Ascending aorta (tissue), 2 donors: Measurements from ENCODE around the gene CELA1. TPM values are rescaled to one million over a fixed set of nuclear protein-coding genes. Genes with fewer than 3 reads are reported as not detected.

ENCODE experiments used
- DNase-seq, 2 donors: peaks; one replicate each; pipeline ENCODE4 v3.0.0-alpha.2; 2019; ENCODE audit warnings: low spot score in 2 of 2
- H3K27ac ChIP-seq, 2 donors: fragments of 200-600 bp; sonication (generic); one replicate each; pipeline ENCODE4 v1.5.1; 2016 to 2017; ENCODE audit warnings: mild to moderate bottlenecking in 1 of 2
- H3K27me3 ChIP-seq: fragments of 200-600 bp; sonication (generic); one replicate; pipeline ENCODE4 v1.5.1; 2017
- H3K36me3 ChIP-seq, 2 donors: fragments of 200-600 bp; sonication (generic); one replicate each; pipeline ENCODE4 v1.5.1; 2016
- H3K4me1 ChIP-seq, 2 donors: fragments of 200-600 bp; sonication (generic); one replicate each; pipeline ENCODE4 v1.5.1; 2016 to 2017; ENCODE audit warnings: mild to moderate bottlenecking in 1 of 2
- H3K4me3 ChIP-seq, 2 donors: fragments of 200-600 bp; sonication (generic); one replicate each; pipeline ENCODE4 v1.5.1; 2016 to 2017; ENCODE audit warnings: mild to moderate bottlenecking in 1 of 2
- H3K9me3 ChIP-seq, 2 donors: fragments of 200-600 bp; sonication (generic); one replicate each; pipeline ENCODE4 v1.5.1; 2016
- CTCF ChIP-seq, 3 experiments: fragments of 200-600 bp in 2 of 3; fragments of 450-650 bp in 1 of 3; sonication (generic) in 2 of 3; IDR thresholded peaks; one replicate each; pipeline ENCODE4 v1.5.1; 2016 to 2019; ENCODE audit warnings: antibody characterized with exemption in 3 of 3, mild to moderate bottlenecking in 1 of 3, moderate library complexity in 1 of 3
- intact Hi-C: fragments of 100-400 bp; cut with DNase I; formaldehyde crosslinking; loops from one replicate; pipeline ENCODE4 v1.15.1; 2023
- total RNA-seq: library from RNA; depleted of rRNA; stranded (reverse); fragments of >200 nt; gene quantifications from one replicate; pipeline ENCODE4 v1.1.0, GENCODE V29; 2016

CELA1 gene
- total RNA-seq, 1 donor from 2014 or later, result not detected

- Histone ChIP-seq H3K27me3 (no peaks in the 10 kb centered on the region), H3K4me3 (no peak overlapping the region), H3K36me3 (no peaks in the 10 kb centered on the region), H3K4me1 (no peaks in the 10 kb centered on the region), H3K27ac (no peak overlapping the region), H3K9me3 (no peaks in the 10 kb centered on the region)
- DNase-seq, result no peak
- intact Hi-C loops, result no loop called here
- TF ChIP-seq CTCF (IDR thresholded peaks at IDR 0.05), result no peak
Measured at GRCh38 chr12:51281202-51281924, 65.1 kb downstream of the CELA1 start.

Other genes starting within 250 kb of the CELA1 start
- gene TFCP2, start 173.5 kb downstream of the CELA1 start, total RNA-seq, result 3.0 TPM
- 24.7 TPM for gene POU6F1, start 128.6 kb downstream of the CELA1 start, total RNA-seq
- gene DAZAP2, start 107.9 kb downstream of the CELA1 start, total RNA-seq, result 212 TPM
- gene SMAGP, start 76.3 kb downstream of the CELA1 start, total RNA-seq, result 27.4 TPM
- gene BIN2, start 22.5 kb downstream of the CELA1 start, total RNA-seq, result 4.2 TPM
- gene GALNT6, start 44.7 kb upstream of the CELA1 start, total RNA-seq, result 67.2 TPM
- not detected for gene SLC4A8, start 78.2 kb upstream of the CELA1 start, total RNA-seq
- gene SCN8A, start 244.6 kb upstream of the CELA1 start, total RNA-seq, result 2.0 TPM